HCT116 (cell line): ENCODE results near the gene PAK1IP1. TPM values are rescaled to one million over a fixed set of nuclear protein-coding genes. Genes with fewer than 3 reads are reported as not detected.

Source experiments
- ATAC-seq: fragments of 200-7000 bp; cut with Tn5 transposase; 2 replicates; pipeline ENCODE4 v1.9.1; 2020; ENCODE audit warnings: mild to moderate bottlenecking, moderate library complexity
- BruUV-seq: library from RNA; stranded (reverse); fragments of 400-500 nt; replicated peaks from 2 replicates; lab custom pipeline; 2021; lab: Mats Ljungman, UMichigan
- CTCF ChIA-PET: fragments of 300-600 bp; sonication (Branson Sonifier 250); formaldehyde crosslinking; loops from one replicate; lab custom pipeline; 2021; ENCODE audit warnings: antibody characterized with exemption; lab: Charles Lee
- POLR2A ChIA-PET: fragments of 300-600, 350-600 bp; sonication (Branson Sonifier 250); formaldehyde crosslinking; loops from one replicate; lab custom pipeline; 2021; ENCODE audit warnings: antibody characterized with exemption; lab: Charles Lee
- RAD21 ChIA-PET, 2 experiments: fragments of 300-600 bp; sonication (Branson Sonifier 250); formaldehyde crosslinking; loops; one replicate each; lab custom pipeline; 2023; ENCODE audit warnings: low total read pairs in 2 of 2; ENCODE audit not compliant: uncharacterized antibody in 2 of 2, unreplicated experiment in 2 of 2, low non-redundant PET in 1 of 2; lab: Charles Lee
- DNase-seq: peaks from one replicate; pipeline ENCODE4 v3.0.0-alpha.2; 2010; ENCODE audit warnings: low read depth, low spot score
- H2AFZ ChIP-seq: fragments of 200-600 bp; shearing (Covaris generic), sonication (generic); 2 replicates; pipeline ENCODE4 v1.6.1; 2017; ENCODE audit warnings: low read depth, mixed run types, mixed read lengths, antibody characterized with exemption, low read length; ENCODE audit not compliant: poor library complexity, severe bottlenecking
- H3K27ac ChIP-seq: 2 replicates; pipeline ENCODE4 v1.5.1; 2012; ENCODE audit warnings: low read depth, low read length
- H3K27me3 ChIP-seq: fragments of 200-600 bp; sonication (generic); 2 replicates; pipeline ENCODE4 v1.6.1; 2016; ENCODE audit warnings: mixed run types, low read length, mixed read lengths; ENCODE audit not compliant: insufficient read depth
- H3K36me3 ChIP-seq, 2 experiments: fragments of 200-500 bp in 1 of 2; fragments of 200-600 bp in 1 of 2; sonication (Bioruptor generic) in 1 of 2; sonication (generic) in 1 of 2; 2 replicates each; pipeline versions ENCODE4 v1.5.1 to v1.6.1; 2014 to 2016; ENCODE audit warnings: low read length in 2 of 2, inconsistent platforms in 1 of 2, mixed read lengths in 1 of 2, mixed run types in 1 of 2; ENCODE audit not compliant: insufficient read depth in 2 of 2, control insufficient read depth in 1 of 2
- H3K4me1 ChIP-seq, 2 experiments: fragments of 200-600 bp in 1 of 2; sonication (generic) in 1 of 2; 2 replicates each; pipeline versions ENCODE4 v1.5.1 to v1.6.1; 2012 to 2017; ENCODE audit warnings: low read length in 2 of 2, inconsistent platforms in 1 of 2, mild to moderate bottlenecking in 1 of 2, mixed read lengths in 1 of 2, mixed run types in 1 of 2, moderate library complexity in 1 of 2; ENCODE audit not compliant: insufficient read depth in 2 of 2, control insufficient read depth in 1 of 2
- H3K4me2 ChIP-seq: fragments of 200-600 bp; sonication (generic); 2 replicates; pipeline ENCODE4 v1.6.1; 2017; ENCODE audit warnings: mixed run types, low read length, mixed read lengths
- H3K4me3 ChIP-seq, 2 experiments: fragments of 200-600 bp in 1 of 2; sonication (generic) in 1 of 2; replicated peaks in 1 of 2; 2 replicates each; pipeline ENCODE4 v1.5.1; 2011 to 2016; ENCODE audit warnings: low read length in 2 of 2, control low read depth in 1 of 2, low read depth in 1 of 2, mild to moderate bottlenecking in 1 of 2, mixed read lengths in 1 of 2, mixed run types in 1 of 2
- H3K79me2 ChIP-seq: fragments of 200-600 bp; sonication (generic); 2 replicates; pipeline ENCODE4 v1.6.1; 2017; ENCODE audit warnings: mild to moderate bottlenecking, mixed run types, low read length, moderate library complexity, mixed read lengths; ENCODE audit not compliant: insufficient read depth
- H3K9ac ChIP-seq: fragments of 200-600 bp; sonication (generic); 2 replicates; pipeline ENCODE4 v1.6.1; 2016; ENCODE audit warnings: low read length, mixed read lengths
- H3K9me2 ChIP-seq: fragments of 200-600 bp; sonication (generic), shearing (Covaris generic); 2 replicates; pipeline ENCODE4 v1.6.1; 2017; ENCODE audit warnings: mixed run types, mild to moderate bottlenecking, moderate library complexity; ENCODE audit not compliant: insufficient read depth
- H3K9me3 ChIP-seq, 2 experiments: fragments of 200-500 bp in 1 of 2; fragments of 200-600 bp in 1 of 2; sonication (Bioruptor generic) in 1 of 2; sonication (generic) in 1 of 2; 2 replicates each; pipeline ENCODE4 v1.6.1; 2014 to 2017; ENCODE audit warnings: low read length in 2 of 2, mixed read lengths in 2 of 2, inconsistent platforms in 1 of 2, low read depth in 1 of 2, mild to moderate bottlenecking in 1 of 2, mixed run types in 1 of 2, moderate library complexity in 1 of 2; ENCODE audit not compliant: control insufficient read depth in 1 of 2, insufficient read depth in 1 of 2
- H4K20me1 ChIP-seq: fragments of 200-600 bp; sonication (generic), shearing (Covaris generic); 2 replicates; pipeline ENCODE4 v1.6.1; 2017; ENCODE audit warnings: mixed run types, mild to moderate bottlenecking, moderate library complexity; ENCODE audit not compliant: insufficient read depth
- CBX3 ChIP-seq: IDR thresholded peaks from 2 replicates; pipeline ENCODE4 v1.6.1; 2012; ENCODE audit warnings: low read depth
- CEBPB ChIP-seq: IDR thresholded peaks from 2 replicates; pipeline ENCODE4 v1.6.1; 2012; ENCODE audit warnings: low read depth
- EGR1 ChIP-seq: IDR thresholded peaks from 2 replicates; pipeline ENCODE4 v1.6.1; 2012; ENCODE audit warnings: low read depth
- ELF1 ChIP-seq: IDR thresholded peaks from 2 replicates; pipeline ENCODE4 v1.6.1; 2012; ENCODE audit warnings: low read depth, borderline replicate concordance
- EZH2 ChIP-seq: fragments of 200-600 bp; sonication (generic); IDR thresholded peaks from 2 replicates; pipeline ENCODE4 v1.6.1; 2017; ENCODE audit warnings: antibody characterized with exemption, mixed run types
- EZH2phosphoT487 ChIP-seq: fragments of 200-600 bp; IDR thresholded peaks from 2 replicates; pipeline ENCODE4 v1.6.1; 2018; ENCODE audit warnings: antibody characterized with exemption, borderline replicate concordance
- JUND ChIP-seq: IDR thresholded peaks from 2 replicates; pipeline ENCODE4 v1.6.1; 2012
- POLR2A ChIP-seq: IDR thresholded peaks from 2 replicates; pipeline ENCODE4 v1.7.0; 2011; ENCODE audit warnings: borderline replicate concordance; ENCODE audit not compliant: insufficient read depth, insufficient read length; ENCODE audit errors: extremely low read depth
- POLR2AphosphoS5 ChIP-seq: IDR thresholded peaks from 2 replicates; pipeline ENCODE4 v1.6.1; 2011; ENCODE audit warnings: mild to moderate bottlenecking, low read depth, low read length, moderate library complexity
- RAD21 ChIP-seq: IDR thresholded peaks from 2 replicates; pipeline ENCODE4 v1.6.1; 2012; ENCODE audit warnings: low read depth, mild to moderate bottlenecking
- SIN3A ChIP-seq: IDR thresholded peaks from 2 replicates; pipeline ENCODE4 v1.6.1; 2012; ENCODE audit warnings: low read depth
- SP1 ChIP-seq: IDR thresholded peaks from 2 replicates; pipeline ENCODE4 v1.6.1; 2012; ENCODE audit warnings: low read depth
- TCF7L2 ChIP-seq: IDR thresholded peaks from 2 replicates; pipeline ENCODE4 v1.7.0; 2011; ENCODE audit warnings: borderline replicate concordance, inconsistent platforms; ENCODE audit not compliant: insufficient read depth, insufficient read length; ENCODE audit errors: extremely low read depth
- YY1 ChIP-seq: IDR thresholded peaks from 2 replicates; pipeline ENCODE4 v1.6.1; 2011; ENCODE audit warnings: low read length, low read depth, moderate library complexity, mild to moderate bottlenecking; ENCODE audit not compliant: insufficient replicate concordance; ENCODE audit errors: extremely low read depth
- ZFX ChIP-seq: fragments of 450-650 bp; IDR thresholded peaks from 2 replicates; pipeline ENCODE4 v1.6.1; 2017
- intact Hi-C: fragments of 100-400 bp; cut with micrococcal nuclease; formaldehyde crosslinking; loops from 2 replicates; pipeline ENCODE4 v1.10.0; 2022
- total RNA-seq: library from RNA; stranded (reverse); gene quantifications from one replicate; pipeline ENCODE4 v1.2.1, GENCODE V29; 2021; ENCODE audit not compliant: unreplicated experiment
- TF ChIP-seq, protein P1 (sequence below), 3 experiments: fragments of 200-600 bp in 1 of 3; sonication (generic) in 1 of 3; IDR thresholded peaks in 2 of 3; conservative IDR thresholded peaks in 1 of 3; 2 replicates each; pipeline ENCODE4 v1.5.1; 2012 to 2017; ENCODE audit warnings: low read depth in 2 of 3, low read length in 2 of 3, antibody characterized with exemption in 1 of 3, borderline replicate concordance in 1 of 3, control low read depth in 1 of 3, mild to moderate bottlenecking in 1 of 3, mixed read lengths in 1 of 3, mixed run types in 1 of 3, moderate library complexity in 1 of 3; ENCODE audit not compliant: insufficient read depth in 1 of 3
- TF ChIP-seq, protein P2 (sequence below): IDR thresholded peaks from 2 replicates; pipeline ENCODE4 v1.6.1; 2012
- TF ChIP-seq, protein P3 (sequence below): IDR thresholded peaks from 2 replicates; pipeline ENCODE4 v1.6.1; 2011; ENCODE audit warnings: mild to moderate bottlenecking, low read length, moderate library complexity; ENCODE audit not compliant: insufficient replicate concordance; ENCODE audit errors: extremely low read depth

PAK1IP1 gene
- total RNA-seq, 1 experiment from 2014 or later, result 24.3 TPM

DNA sequence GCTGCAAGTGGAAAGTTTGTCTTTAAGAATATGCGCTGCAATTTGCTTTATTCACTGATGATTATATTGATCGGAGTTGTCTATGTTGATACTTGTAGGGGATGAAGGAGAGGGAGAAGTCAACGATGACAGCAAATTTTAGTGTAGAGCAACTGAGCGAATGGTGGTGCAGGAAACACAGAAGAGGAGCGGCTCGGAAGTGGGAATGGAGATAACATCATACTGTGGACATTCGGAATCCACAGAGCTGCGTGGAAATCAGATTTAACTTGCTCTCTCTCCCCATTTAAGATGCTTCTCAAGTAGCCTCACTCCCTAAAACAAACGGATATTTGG is 52.1 kb downstream of the PAK1IP1 start (continued):
- TF ChIP-seq, protein P1, sequence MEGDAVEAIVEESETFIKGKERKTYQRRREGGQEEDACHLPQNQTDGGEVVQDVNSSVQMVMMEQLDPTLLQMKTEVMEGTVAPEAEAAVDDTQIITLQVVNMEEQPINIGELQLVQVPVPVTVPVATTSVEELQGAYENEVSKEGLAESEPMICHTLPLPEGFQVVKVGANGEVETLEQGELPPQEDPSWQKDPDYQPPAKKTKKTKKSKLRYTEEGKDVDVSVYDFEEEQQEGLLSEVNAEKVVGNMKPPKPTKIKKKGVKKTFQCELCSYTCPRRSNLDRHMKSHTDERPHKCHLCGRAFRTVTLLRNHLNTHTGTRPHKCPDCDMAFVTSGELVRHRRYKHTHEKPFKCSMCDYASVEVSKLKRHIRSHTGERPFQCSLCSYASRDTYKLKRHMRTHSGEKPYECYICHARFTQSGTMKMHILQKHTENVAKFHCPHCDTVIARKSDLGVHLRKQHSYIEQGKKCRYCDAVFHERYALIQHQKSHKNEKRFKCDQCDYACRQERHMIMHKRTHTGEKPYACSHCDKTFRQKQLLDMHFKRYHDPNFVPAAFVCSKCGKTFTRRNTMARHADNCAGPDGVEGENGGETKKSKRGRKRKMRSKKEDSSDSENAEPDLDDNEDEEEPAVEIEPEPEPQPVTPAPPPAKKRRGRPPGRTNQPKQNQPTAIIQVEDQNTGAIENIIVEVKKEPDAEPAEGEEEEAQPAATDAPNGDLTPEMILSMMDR (IDR thresholded peaks at IDR 0.05 in 2 of 3, conservative IDR thresholded peaks at IDR 0.05 in 1 of 3; ENCODE audit: borderline replicate concordance in 1 of 3, insufficient read depth in 1 of 3, low read depth in 2 of 3, low read length in 2 of 3), result no peak
- no peak for TF ChIP-seq RAD21
- no peak for TF ChIP-seq POLR2A
- TF ChIP-seq EZH2phosphoT487, result no peak

DNA sequence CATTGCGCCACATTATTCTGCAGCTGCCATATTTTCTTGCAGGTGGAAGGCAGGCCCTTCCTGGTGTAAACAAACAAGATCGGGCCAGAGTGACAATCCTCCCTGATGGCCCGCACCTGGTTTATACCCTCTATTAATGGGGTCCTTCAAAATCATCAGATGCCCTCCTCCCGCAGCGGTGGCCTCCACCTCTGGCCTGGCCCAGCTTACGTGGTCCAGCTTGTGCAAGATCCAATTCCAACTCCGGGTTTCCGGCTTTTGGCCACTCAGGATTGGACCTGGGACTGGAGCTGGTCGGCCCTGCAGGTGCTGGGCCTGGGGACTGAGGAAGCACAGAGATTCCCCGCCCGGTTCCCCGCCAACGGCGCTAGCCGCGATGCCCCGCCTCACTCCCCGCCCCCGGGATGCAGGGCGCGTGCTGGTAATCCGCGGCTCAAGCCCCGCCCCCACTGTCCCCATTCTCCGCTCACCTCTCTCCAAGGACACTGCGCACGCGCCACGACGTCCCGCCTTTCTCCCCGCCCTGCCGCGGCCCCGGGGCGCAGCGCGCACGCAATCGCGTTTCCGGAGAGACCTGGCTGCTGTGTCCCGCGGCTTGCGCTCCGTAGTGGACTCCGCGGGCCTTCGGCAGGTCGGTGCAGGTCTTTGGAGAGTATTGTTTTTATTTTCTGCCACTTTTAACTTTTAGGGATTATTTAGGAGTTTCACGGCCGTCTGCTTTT is 52.6 kb downstream of the PAK1IP1 start, which contains the start of gene TMEM14B:
TSS of gene TMEM14B (plus strand) at position 555 of the 722 bp plus-strand sequence. CDS start 1,441 bp downstream, outside the sequence.
- intact Hi-C loops, result loop anchor here (1.0 kb wide), 2 partner anchors 25 to 53 kb away; partner anchors contain the start of genes C6orf52 and PAK1IP1
- Histone ChIP-seq H3K27me3 (no peaks in the 10 kb centered on the region), H3K79me2 (peaks cover 47% of the 10 kb centered on the region), H3K27ac (peak within 1 kb of the TSS; percentile 57), H3K4me3 (peak within 1 kb of the TSS; percentile 84 to 90), H2AFZ (peak within 1 kb of the TSS; percentile 73), H3K9me2 (no peaks in the 10 kb centered on the region), H3K36me3 (peaks cover 3 to 16% of the 10 kb centered on the region in 2 experiments; a peak in 2 of 4 replicates), H3K4me2 (peak within 1 kb of the TSS; percentile 92), H4K20me1 (no peaks in the 10 kb centered on the region; the same call in 1 of the 2 replicates), H3K9ac (peak within 1 kb of the TSS; percentile 98), H3K9me3 (no peaks in the 10 kb centered on the region), H3K4me1 (peaks cover 9 to 21% of the 10 kb centered on the region in 2 experiments; a peak in 3 of 4 replicates)
- CTCF ChIA-PET, result interaction anchor here (1.1 to 2.0 kb wide), 2 partner anchors 12 to 25 kb away, joined by 3 to 4 read pairs; partner anchors contain the start of gene TMEM14C
- peak; percentile 98 for TF ChIP-seq POLR2AphosphoS5
- TF ChIP-seq EZH2, result no peak
- no peak for TF ChIP-seq JUND
- TF ChIP-seq SIN3A, result peak; percentile 85
- peak; percentile 72 for TF ChIP-seq SP1
- TF ChIP-seq, protein P2, sequence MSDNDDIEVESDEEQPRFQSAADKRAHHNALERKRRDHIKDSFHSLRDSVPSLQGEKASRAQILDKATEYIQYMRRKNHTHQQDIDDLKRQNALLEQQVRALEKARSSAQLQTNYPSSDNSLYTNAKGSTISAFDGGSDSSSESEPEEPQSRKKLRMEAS, result peak; percentile 86
- TF ChIP-seq, protein P3, sequence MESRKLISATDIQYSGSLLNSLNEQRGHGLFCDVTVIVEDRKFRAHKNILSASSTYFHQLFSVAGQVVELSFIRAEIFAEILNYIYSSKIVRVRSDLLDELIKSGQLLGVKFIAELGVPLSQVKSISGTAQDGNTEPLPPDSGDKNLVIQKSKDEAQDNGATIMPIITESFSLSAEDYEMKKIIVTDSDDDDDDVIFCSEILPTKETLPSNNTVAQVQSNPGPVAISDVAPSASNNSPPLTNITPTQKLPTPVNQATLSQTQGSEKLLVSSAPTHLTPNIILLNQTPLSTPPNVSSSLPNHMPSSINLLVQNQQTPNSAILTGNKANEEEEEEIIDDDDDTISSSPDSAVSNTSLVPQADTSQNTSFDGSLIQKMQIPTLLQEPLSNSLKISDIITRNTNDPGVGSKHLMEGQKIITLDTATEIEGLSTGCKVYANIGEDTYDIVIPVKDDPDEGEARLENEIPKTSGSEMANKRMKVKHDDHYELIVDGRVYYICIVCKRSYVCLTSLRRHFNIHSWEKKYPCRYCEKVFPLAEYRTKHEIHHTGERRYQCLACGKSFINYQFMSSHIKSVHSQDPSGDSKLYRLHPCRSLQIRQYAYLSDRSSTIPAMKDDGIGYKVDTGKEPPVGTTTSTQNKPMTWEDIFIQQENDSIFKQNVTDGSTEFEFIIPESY, result peak; percentile 61
- TF ChIP-seq ZFX, result peak; percentile 71
- peak; percentile 42 for TF ChIP-seq TCF7L2
- peak; percentile 92 for TF ChIP-seq POLR2A
- peak; percentile 77; the same call in 1 of the 2 replicates for TF ChIP-seq CEBPB
- TF ChIP-seq ELF1, result 0 out of 2 replicates have a peak, but pooled peaks have one; percentile 23
- peak; percentile 67 for TF ChIP-seq YY1
- no peak; the same call in 1 of the 2 replicates for TF ChIP-seq CBX3
- peak; percentile 85 for TF ChIP-seq EGR1
- ATAC-seq (peak; percentile 98), DNase-seq (peak; percentile 91)
- POLR2A ChIA-PET, result interaction anchor here (1.0 to 1.9 kb wide), 3 partner anchors 13 to 53 kb away, joined by 3 to 11 read pairs (median 6); partner anchors contain the start of genes C6orf52, PAK1IP1 and TMEM14C
- RAD21 ChIA-PET, result no interaction called here
- BruUV-seq, result no TSS peak
